Cardiac muscle cell (in vitro differentiated cells and primary cell): ENCODE data around the gene CTTNBP2. TPM values are rescaled to one million over a fixed set of nuclear protein-coding genes. Genes with fewer than 3 reads are reported as not detected.

Source experiments
- DNase-seq, 2 donors: peaks; one replicate each; pipeline versions ENCODE4 v3.0.0 to v3.0.0-alpha.2; 2010 to 2017; ENCODE audit warnings: low read depth in 1 of 2, low spot score in 1 of 2
- H3K27ac ChIP-seq: fragments of 200-600 bp; sonication (generic); 2 replicates; pipeline ENCODE4 v1.5.1; 2016
- H3K27me3 ChIP-seq: fragments of 200-600 bp; sonication (generic); 2 replicates; pipeline ENCODE4 v1.6.0; 2016; ENCODE audit warnings: control low read depth
- H3K36me3 ChIP-seq: fragments of 200-600 bp; sonication (generic); 2 replicates; pipeline ENCODE4 v1.5.1; 2016; ENCODE audit warnings: control low read depth
- H3K4me1 ChIP-seq: fragments of 200-600 bp; sonication (generic); 2 replicates; pipeline ENCODE4 v1.8.1; 2017; ENCODE audit warnings: low read depth, mild to moderate bottlenecking, mixed run types
- H3K4me3 ChIP-seq: fragments of 200-600 bp; sonication (generic); 2 replicates; pipeline ENCODE4 v1.5.1; 2016; ENCODE audit warnings: mild to moderate bottlenecking
- H3K9me3 ChIP-seq: fragments of 200-600 bp; sonication (generic); 2 replicates; pipeline ENCODE4 v1.5.1; 2017; ENCODE audit warnings: low read depth, mild to moderate bottlenecking, control low read depth
- polyA plus RNA-seq: library from polyadenylated mRNA; unstranded; fragments of >200 nt; fragmentation: Nextera tagmentation; extraction: Ambion mirVana; gene quantifications from 2 replicates; pipeline ENCODE4 v1.2.1, GENCODE V29; 2016
- total RNA-seq: library from RNA; depleted of rRNA; stranded (reverse); fragments of >200 nt; gene quantifications from 2 replicates; pipeline ENCODE4 v1.2.3, GENCODE V29; 2016
- TF ChIP-seq, protein P1 (sequence below): IDR thresholded peaks from 2 replicates; pipeline ENCODE4 v1.5.1; 2012; ENCODE audit warnings: low read depth, mild to moderate bottlenecking, low read length

Gene CTTNBP2
- total and polyA plus RNA-seq, 2 experiments from 2014 or later: 30.0 to 51.2 TPM

DNA sequence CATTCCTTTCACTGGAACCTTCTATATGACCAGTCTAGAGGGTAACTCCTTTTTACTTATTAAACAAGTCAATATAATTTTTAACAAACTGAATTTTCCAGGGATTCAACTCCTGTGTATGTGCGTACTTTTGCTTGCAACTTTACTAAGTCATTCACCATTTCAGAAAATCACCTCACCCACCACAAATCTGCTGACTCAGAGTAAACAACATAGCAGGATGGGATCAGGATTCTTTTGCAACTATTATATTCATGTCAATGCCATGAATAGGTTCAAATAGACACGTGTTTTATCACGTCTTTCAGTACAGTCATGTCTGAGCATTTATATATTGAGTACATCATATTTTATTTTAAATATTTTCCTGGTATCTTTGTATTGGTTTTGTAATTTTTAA is 14.5 kb downstream of the CTTNBP2 start:
- H3K4me3 ChIP-seq: no peak overlapping the region
- DNase-seq: no peak
- peaks cover 17% of the 10 kb centered on the region for H3K36me3 ChIP-seq
- H3K9me3 ChIP-seq: no peaks in the 10 kb centered on the region
- peaks cover 5% of the 10 kb centered on the region for H3K4me1 ChIP-seq
- H3K27me3 ChIP-seq: no peaks in the 10 kb centered on the region
- no peak overlapping the region for H3K27ac ChIP-seq
- TF ChIP-seq, protein P1, sequence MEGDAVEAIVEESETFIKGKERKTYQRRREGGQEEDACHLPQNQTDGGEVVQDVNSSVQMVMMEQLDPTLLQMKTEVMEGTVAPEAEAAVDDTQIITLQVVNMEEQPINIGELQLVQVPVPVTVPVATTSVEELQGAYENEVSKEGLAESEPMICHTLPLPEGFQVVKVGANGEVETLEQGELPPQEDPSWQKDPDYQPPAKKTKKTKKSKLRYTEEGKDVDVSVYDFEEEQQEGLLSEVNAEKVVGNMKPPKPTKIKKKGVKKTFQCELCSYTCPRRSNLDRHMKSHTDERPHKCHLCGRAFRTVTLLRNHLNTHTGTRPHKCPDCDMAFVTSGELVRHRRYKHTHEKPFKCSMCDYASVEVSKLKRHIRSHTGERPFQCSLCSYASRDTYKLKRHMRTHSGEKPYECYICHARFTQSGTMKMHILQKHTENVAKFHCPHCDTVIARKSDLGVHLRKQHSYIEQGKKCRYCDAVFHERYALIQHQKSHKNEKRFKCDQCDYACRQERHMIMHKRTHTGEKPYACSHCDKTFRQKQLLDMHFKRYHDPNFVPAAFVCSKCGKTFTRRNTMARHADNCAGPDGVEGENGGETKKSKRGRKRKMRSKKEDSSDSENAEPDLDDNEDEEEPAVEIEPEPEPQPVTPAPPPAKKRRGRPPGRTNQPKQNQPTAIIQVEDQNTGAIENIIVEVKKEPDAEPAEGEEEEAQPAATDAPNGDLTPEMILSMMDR: no peak

DNA sequence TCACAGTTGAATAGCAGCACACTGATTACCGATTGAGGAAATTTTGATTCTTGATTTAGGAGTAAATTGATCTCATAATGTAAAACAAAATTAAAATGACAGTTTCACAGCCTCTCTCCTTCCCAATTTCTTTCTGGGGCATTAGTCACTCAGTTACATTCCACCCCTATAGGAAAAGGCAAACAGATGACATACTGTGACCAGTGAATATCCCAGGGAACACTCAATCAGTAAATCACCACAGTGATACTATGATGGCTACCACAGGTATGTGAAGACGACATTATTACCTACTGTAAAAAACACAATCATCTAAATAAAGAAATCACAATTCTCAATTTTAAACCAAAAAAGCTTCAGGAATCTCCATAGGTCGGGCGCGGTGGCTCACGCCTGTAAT is 15.5 kb downstream of the CTTNBP2 start:
- no peak for DNase-seq
- Histone ChIP-seq H3K27me3 (no peaks in the 10 kb centered on the region), H3K9me3 (no peaks in the 10 kb centered on the region), H3K27ac (no peak overlapping the region), H3K4me1 (peaks cover 5% of the 10 kb centered on the region), H3K4me3 (no peak overlapping the region), H3K36me3 (peaks cover 17% of the 10 kb centered on the region)
- TF ChIP-seq, protein P1: no peak

DNA sequence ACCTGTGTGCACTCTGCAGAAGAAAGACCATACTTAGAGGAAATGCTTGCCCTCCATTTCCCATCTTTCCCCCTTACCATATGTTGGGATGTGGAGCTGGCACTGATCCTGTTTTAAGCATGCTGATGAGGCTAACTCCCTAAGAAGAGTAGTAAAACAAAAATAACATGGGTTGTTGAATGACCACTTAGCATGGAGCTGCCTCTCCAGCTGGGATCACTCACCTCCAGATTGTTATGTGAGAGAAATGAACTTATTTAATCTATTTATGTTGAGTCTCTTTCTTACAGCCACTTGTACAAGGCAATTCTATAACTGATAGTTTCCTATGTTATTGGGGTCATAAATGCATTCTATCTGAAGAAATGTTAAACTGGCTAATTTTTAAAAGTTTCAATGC is 17.0 kb downstream of the CTTNBP2 start:
- DNase-seq: no peak
- H3K4me3 ChIP-seq: no peak overlapping the region
- TF ChIP-seq, protein P1: no peak
- H3K9me3 ChIP-seq: no peaks in the 10 kb centered on the region
- H3K36me3 ChIP-seq: peaks cover 17% of the 10 kb centered on the region
- H3K4me1 ChIP-seq: peaks cover 5% of the 10 kb centered on the region
- H3K27ac ChIP-seq: no peak overlapping the region
- H3K27me3 ChIP-seq: no peaks in the 10 kb centered on the region

DNA sequence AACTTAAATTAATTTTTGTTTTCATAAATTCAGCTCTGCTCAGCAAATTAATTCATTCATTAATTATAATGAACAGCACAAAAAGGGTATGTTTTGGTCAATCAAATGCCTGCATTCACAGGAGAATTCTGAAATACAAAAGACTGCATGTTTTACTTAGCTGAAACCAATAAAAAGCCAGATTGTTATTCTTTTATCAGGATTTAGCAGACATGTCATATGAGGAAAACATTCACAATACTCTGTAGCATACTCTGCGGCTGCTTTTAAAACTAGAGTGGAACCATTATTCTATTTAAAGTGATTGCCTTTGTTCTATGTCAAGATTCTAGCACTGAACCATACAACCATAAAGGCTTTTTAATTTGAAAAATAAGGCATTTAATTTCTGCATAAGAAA is 19.1 kb downstream of the CTTNBP2 start:
- H3K36me3 ChIP-seq: peaks cover 5% of the 10 kb centered on the region
- no peak overlapping the region for H3K4me3 ChIP-seq
- no peaks in the 10 kb centered on the region for H3K27me3 ChIP-seq
- TF ChIP-seq, protein P1: no peak
- H3K27ac ChIP-seq: no peak overlapping the region
- no peak for DNase-seq
- peaks cover 1% of the 10 kb centered on the region for H3K4me1 ChIP-seq
- H3K9me3 ChIP-seq: no peaks in the 10 kb centered on the region

DNA sequence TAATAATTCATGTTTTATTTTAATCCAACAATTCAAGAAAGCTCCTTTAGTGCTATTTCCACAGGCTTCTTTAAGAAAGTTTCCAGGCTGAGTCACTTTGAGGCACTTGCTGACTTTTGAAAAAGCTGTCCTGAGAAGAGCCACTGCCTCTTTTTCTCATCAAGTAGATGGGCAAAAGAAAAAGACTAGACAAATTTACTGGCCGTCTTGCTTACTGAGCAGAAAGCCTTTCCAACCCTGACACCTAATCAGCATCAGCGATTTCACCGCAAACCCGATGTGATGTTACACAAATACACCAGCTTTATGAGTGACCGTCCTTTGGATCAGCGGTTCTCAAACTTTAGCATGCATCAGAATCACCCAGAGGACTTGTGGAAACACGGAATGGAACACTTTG is 24.3 kb downstream of the CTTNBP2 start:
- Histone ChIP-seq H3K36me3 (no peaks in the 10 kb centered on the region), H3K27ac (no peak overlapping the region), H3K4me1 (no peaks in the 10 kb centered on the region), H3K27me3 (no peaks in the 10 kb centered on the region), H3K9me3 (no peaks in the 10 kb centered on the region), H3K4me3 (no peak overlapping the region)
- no peak for DNase-seq
- TF ChIP-seq, protein P1: no peak

DNA sequence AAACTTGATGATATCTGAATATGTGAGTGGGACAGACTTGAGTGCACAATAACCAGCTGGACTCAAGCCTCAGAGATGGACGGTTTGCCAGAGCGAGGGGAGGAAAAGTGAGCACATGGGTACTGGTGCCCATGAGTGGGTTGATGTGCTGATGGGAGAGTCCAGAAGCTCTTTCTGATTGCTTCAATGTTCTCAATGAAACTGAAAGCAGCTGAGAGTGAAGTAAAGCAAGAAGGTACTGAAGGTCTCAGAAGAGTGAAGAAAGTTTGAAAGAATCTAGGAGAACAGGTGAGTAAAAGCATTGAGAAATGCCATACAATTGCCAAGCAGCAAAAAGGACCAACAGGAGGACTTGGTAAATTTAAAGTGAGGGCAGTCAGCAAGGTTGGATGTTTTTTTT is 28.6 kb downstream of the CTTNBP2 start:
- Histone ChIP-seq H3K27ac (no peak overlapping the region), H3K4me1 (peaks cover 2% of the 10 kb centered on the region)
- TF ChIP-seq, protein P1: no peak

More for the DNA sequence above, 28.6 kb downstream of the CTTNBP2 start:
- Histone ChIP-seq H3K27me3 (no peaks in the 10 kb centered on the region), H3K36me3 (no peaks in the 10 kb centered on the region), H3K9me3 (no peaks in the 10 kb centered on the region), H3K4me3 (no peak overlapping the region)
- DNase-seq: no peak
